OCI-LY7 (cell line): ENCODE results near the gene EIF2AK3. TPM values are rescaled to one million over a fixed set of nuclear protein-coding genes. Genes with fewer than 3 reads are reported as not detected.

Source experiments
- BruUV-seq: library from RNA; stranded (reverse); fragments of 400-500 nt; replicated peaks from 2 replicates; lab custom pipeline; 2021; lab: Mats Ljungman, UMichigan
- CTCF ChIA-PET: fragments of 300-600 bp; sonication (Branson Sonifier 250); formaldehyde crosslinking; loops from one replicate; lab custom pipeline; 2022; ENCODE audit warnings: antibody characterized with exemption; ENCODE audit not compliant: unreplicated experiment; lab: Charles Lee
- POLR2A ChIA-PET: fragments of 300-600 bp; sonication (Branson Sonifier 250); formaldehyde crosslinking; loops from one replicate; lab custom pipeline; 2022; ENCODE audit warnings: antibody characterized with exemption; lab: Charles Lee
- DNase-seq: peaks from one replicate; pipeline ENCODE4 v3.0.0-alpha.2; 2015; ENCODE audit warnings: low spot score
- H2AFZ ChIP-seq: fragments of 200-600 bp; sonication (generic), shearing (Covaris generic); 2 replicates; pipeline ENCODE4 v1.6.1; 2014; ENCODE audit warnings: mild to moderate bottlenecking, antibody characterized with exemption, low read length, moderate library complexity
- H3K27ac ChIP-seq: fragments of 200-600 bp; sonication (generic); 2 replicates; pipeline ENCODE4 v1.5.1; 2014; ENCODE audit warnings: mixed run types, low read depth, mild to moderate bottlenecking, moderate library complexity, low read length, inconsistent platforms; ENCODE audit not compliant: poor library complexity, severe bottlenecking
- H3K36me3 ChIP-seq: fragments of 200-600 bp; sonication (generic); 2 replicates; pipeline ENCODE4 v1.6.1; 2014; ENCODE audit warnings: mild to moderate bottlenecking, antibody characterized with exemption, low read length, moderate library complexity, mixed read lengths; ENCODE audit not compliant: insufficient read depth
- H3K4me1 ChIP-seq: fragments of 200-600 bp; sonication (generic); 2 replicates; pipeline ENCODE4 v1.5.1; 2014; ENCODE audit warnings: mild to moderate bottlenecking, low read length; ENCODE audit not compliant: insufficient read depth, poor library complexity, severe bottlenecking
- H3K4me2 ChIP-seq: fragments of 200-600 bp; sonication (generic); 2 replicates; pipeline ENCODE4 v1.6.1; 2014; ENCODE audit warnings: mild to moderate bottlenecking, low read length
- H3K4me3 ChIP-seq: fragments of 200-600 bp; sonication (generic); 2 replicates; pipeline ENCODE4 v1.5.1; 2014; ENCODE audit warnings: mild to moderate bottlenecking, low read depth, low read length; ENCODE audit not compliant: poor library complexity, severe bottlenecking
- H3K79me2 ChIP-seq: fragments of 200-600 bp; sonication (generic); 2 replicates; pipeline ENCODE4 v1.6.1; 2016; ENCODE audit warnings: low read depth, mild to moderate bottlenecking, low read length, moderate library complexity, mixed read lengths; ENCODE audit not compliant: insufficient read depth
- H3K9me2 ChIP-seq: fragments of 200-600 bp; sonication (generic); 2 replicates; pipeline ENCODE4 v1.6.1; 2016; ENCODE audit warnings: mild to moderate bottlenecking, low read length, mixed read lengths; ENCODE audit not compliant: insufficient read depth
- H3K9me3 ChIP-seq: fragments of 200-600 bp; sonication (generic); 2 replicates; pipeline ENCODE4 v1.6.1; 2014; ENCODE audit warnings: mild to moderate bottlenecking, mixed run types, low read length, mixed read lengths
- H4K20me1 ChIP-seq: fragments of 200-600 bp; sonication (generic); 2 replicates; pipeline ENCODE4 v1.6.1; 2014; ENCODE audit warnings: mild to moderate bottlenecking, antibody characterized with exemption, low read length, moderate library complexity, mixed read lengths; ENCODE audit not compliant: insufficient read depth
- CTCF ChIP-seq: fragments of 200-600 bp; sonication (generic); conservative IDR thresholded peaks from 2 replicates; pipeline ENCODE4 v1.5.1; 2014; ENCODE audit warnings: mild to moderate bottlenecking, antibody characterized with exemption, low read length, moderate library complexity, mixed read lengths
- EZH2phosphoT487 ChIP-seq: fragments of 200-600 bp; sonication (generic); IDR thresholded peaks from 2 replicates; pipeline ENCODE4 v1.6.1; 2018; ENCODE audit warnings: low read depth, borderline replicate concordance, mild to moderate bottlenecking, mixed run types, antibody characterized with exemption, low read length, moderate library complexity, mixed read lengths
- intact Hi-C: fragments of 100-400 bp; cut with micrococcal nuclease; formaldehyde crosslinking; loops from one replicate; pipeline ENCODE4 v1.10.0; 2022; ENCODE audit not compliant: unreplicated experiment
- total RNA-seq, 2 experiments: library from RNA; depleted of rRNA in 1 of 2; stranded (reverse); fragments of >200 nt in 1 of 2; shearing (Covaris generic) in 1 of 2; gene quantifications; 2 replicates each; pipeline ENCODE4 v1.2.3, GENCODE V29; 2014 to 2022

The EIF2AK3 gene
- total RNA-seq, 2 experiments from 2014 or later, result 49.4 to 64.5 TPM

- H3K36me3 ChIP-seq, result peaks cover 92% of the 10 kb centered on the region
- H2AFZ ChIP-seq, result no peak overlapping the region
- peaks cover 17% of the 10 kb centered on the region for H3K79me2 ChIP-seq
- POLR2A ChIA-PET, result interaction anchor here (0.7 to 1.2 kb wide), 2 partner anchors 9 to 31 kb away, joined by 3 read pairs; no protein-coding TSS in a partner anchor
- H3K4me1 ChIP-seq, result peaks cover 25% of the 10 kb centered on the region
- H3K9me3 ChIP-seq, result peaks cover 8% of the 10 kb centered on the region; the same call in 1 of the 2 replicates
- BruUV-seq, result no TSS peak
- no peak overlapping the region for H3K4me2 ChIP-seq
- no peak overlapping the region for H3K4me3 ChIP-seq
- intact Hi-C loops, result loop anchor here (1.0 to 2.0 kb wide), 2 partner anchors 36 to 78 kb away; partner anchors contain the start of gene EIF2AK3
- DNase-seq, result peak; percentile 84
- H4K20me1 ChIP-seq, result no peaks in the 10 kb centered on the region; the same call in 1 of the 2 replicates
- H3K9me2 ChIP-seq, result no peaks in the 10 kb centered on the region
- H3K27ac ChIP-seq, result peak overlapping the region; percentile 32
- CTCF ChIA-PET, result no interaction called here
- TF ChIP-seq EZH2phosphoT487 (no peak), CTCF (peak; percentile 98)
Measured at GRCh38 chr2:88590998-88591613, 36.2 kb downstream of the EIF2AK3 start.

- DNase-seq, result no peak
- Histone ChIP-seq H3K36me3 (peaks cover 94% of the 10 kb centered on the region), H3K4me1 (no peaks in the 10 kb centered on the region), H2AFZ (no peak overlapping the region), H3K4me3 (no peak overlapping the region), H3K27ac (no peak overlapping the region), H3K9me2 (no peaks in the 10 kb centered on the region), H3K9me3 (no peaks in the 10 kb centered on the region), H4K20me1 (no peaks in the 10 kb centered on the region; the same call in 1 of the 2 replicates), H3K4me2 (no peak overlapping the region), H3K79me2 (peaks cover 5% of the 10 kb centered on the region; the same call in 1 of the 2 replicates)
- intact Hi-C loops, result no loop called here
- no TSS peak for BruUV-seq
- CTCF ChIA-PET, result interaction anchor here (0.5 kb wide), 1 partner anchor 55 kb away, joined by 3 read pairs; no protein-coding TSS in a partner anchor
- TF ChIP-seq CTCF (no peak), EZH2phosphoT487 (no peak)
- POLR2A ChIA-PET, result interaction anchor here (0.6 to 0.8 kb wide), 4 partner anchors 36 to 470 kb away, joined by 3 read pairs; no protein-coding TSS in a partner anchor
Measured at GRCh38 chr2:88585969-88586368, 41.3 kb downstream of the EIF2AK3 start.

GRCh38 chr2:88582030-88582429, 45.2 kb downstream of the EIF2AK3 start:
- intact Hi-C loops, result loop anchor here (2.0 kb wide), 1 partner anchor 15 kb away; no protein-coding TSS in a partner anchor
- TF ChIP-seq CTCF, result no peak
- no peak for TF ChIP-seq EZH2phosphoT487
- no TSS peak for BruUV-seq
- no peak for DNase-seq
- ChIA-PET POLR2A (interaction anchor here (0.6 kb wide), 1 partner anchor 156 kb away, joined by 4 read pairs; no protein-coding TSS in a partner anchor), CTCF (no interaction called here)
- no peak overlapping the region for H3K4me3 ChIP-seq
- no peak overlapping the region for H3K4me2 ChIP-seq
- no peak overlapping the region for H2AFZ ChIP-seq
- no peaks in the 10 kb centered on the region for H3K4me1 ChIP-seq
- H3K79me2 ChIP-seq, result no peaks in the 10 kb centered on the region
- H3K36me3 ChIP-seq, result peaks cover 94% of the 10 kb centered on the region
- no peak overlapping the region for H3K27ac ChIP-seq
- H4K20me1 ChIP-seq, result no peaks in the 10 kb centered on the region
- no peaks in the 10 kb centered on the region for H3K9me2 ChIP-seq
- H3K9me3 ChIP-seq, result no peaks in the 10 kb centered on the region
